HG02623 (cell line): ENCODE measurements around the gene KANK3.

Experiments
- ATAC-seq: cut with Tn5 transposase; IDR thresholded peaks from one replicate; pipeline ENCODE4 v1.9.1; 2021; ENCODE audit warnings: moderate library complexity; ENCODE audit not compliant: unreplicated experiment

Gene KANK3

DNA sequence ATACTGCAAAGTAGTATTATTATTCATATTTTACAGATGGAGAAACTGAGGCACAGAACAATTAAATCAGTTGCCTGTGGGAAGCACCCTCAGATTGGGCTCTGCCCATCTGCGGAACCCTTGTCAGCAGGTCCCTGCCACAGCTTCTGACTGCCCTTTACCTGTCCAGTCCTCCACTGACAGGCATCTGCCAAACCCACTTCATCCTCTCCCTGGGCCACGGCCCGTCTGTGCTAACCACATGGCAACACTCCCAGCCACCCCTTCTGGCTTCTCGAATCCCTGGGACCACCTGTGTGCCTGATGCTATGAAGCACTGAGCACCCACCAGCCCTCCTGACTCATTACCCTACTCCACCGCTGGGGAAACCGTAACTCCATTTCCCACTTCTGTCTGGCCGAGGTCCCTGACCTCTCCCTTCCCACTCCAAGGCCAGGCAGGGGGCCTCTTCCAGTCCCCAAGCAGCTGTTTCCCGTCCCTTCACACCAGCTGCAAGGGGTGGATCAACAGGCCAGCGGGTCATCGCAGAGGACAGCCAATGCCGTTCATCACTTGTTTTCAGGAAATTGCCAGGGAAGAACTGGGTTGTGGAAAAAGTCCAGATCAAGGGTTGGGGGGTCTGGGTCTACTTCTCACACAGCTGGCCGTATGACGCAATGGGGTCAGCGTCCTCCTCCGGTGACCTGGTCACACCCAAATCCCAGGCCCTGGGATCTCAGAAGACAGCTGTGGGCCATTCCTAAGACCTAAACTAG lies 2.5 kb downstream of the KANK3 start:
- ATAC-seq, result no peak

DNA sequence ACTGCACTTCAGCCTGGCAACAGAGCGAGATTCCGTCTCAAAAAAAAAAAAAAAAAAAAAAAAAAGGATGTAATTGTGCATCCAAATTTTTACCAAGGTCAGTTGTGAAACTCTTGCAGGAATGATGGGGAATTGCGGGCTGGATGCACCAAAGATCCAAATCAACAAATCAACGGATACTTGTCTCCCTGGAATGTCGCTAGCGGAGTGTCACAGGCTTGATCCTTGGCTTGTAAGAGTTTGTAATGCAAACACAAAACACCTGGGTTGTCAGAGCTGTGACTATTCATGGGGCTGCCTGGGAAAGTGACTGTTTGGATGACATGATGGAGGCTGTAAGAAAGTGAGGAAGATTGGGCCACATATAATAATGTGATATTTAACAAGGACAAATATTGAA lies 4.2 kb downstream of the KANK3 start:
- ATAC-seq, result no peak

DNA sequence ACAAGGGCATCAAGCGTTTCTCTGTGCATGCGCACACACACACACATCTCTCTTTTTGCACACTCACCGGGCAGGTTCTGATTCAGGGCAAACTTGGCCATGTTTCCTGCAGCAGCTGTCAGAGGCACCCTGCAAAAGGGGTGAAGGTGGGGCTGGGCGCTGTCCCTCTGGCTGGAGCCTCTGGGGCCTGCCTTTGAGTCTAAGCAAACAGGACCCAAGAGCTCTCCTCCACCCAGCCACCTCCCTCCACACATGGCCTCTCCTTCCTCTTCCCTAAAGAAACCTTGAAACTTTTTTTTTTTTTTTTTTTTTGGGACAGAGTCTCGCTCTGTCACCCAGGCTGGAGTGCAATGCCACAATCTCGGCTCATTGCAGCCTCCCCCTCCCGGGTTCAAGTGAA lies 5.3 kb downstream of the KANK3 start:
- no peak for ATAC-seq

DNA sequence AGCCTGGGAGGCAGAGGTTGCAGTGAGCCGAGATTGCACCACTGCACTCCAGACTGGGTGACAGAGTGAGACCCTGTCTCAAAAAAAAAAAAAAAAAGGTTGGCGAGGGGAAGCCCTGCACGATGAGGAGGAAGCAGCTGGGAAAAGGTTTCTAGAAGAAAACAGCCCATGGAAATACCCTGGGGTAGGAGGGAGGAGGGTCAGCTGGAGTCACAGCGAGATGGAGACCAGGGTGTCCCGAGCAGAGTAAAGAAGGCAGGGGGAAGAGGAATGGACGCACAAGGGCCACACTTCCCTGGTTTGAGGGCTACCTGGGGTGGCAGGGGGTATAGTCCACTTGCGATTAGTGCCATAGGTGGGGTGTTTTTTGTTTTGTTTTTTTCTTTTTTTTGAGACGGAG lies 6.4 kb downstream of the KANK3 start:
- no peak for ATAC-seq

DNA sequence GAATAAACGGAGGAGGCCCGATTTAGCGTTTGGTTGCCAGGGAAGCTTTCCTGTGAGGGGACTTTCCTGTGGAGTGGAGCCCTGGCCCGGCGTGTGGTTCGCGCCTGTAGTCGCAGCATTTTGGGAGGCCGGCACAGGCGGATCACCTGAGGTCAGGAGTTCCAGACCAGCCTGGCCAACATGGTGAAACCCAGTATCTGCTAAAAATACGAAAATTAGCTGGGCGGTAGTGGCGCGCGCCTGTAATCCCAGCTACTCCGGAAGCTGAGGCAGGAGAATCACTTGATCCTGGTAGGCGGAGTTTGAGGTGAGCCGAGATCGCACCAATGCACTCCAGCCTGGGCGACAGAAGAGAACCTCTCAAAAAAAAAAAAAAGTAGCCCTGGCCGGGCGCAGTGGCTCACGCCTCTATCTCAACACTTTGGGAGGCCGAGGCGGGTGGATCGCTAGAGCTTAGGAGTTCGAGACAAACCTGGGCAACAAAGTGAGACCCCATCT lies 6.9 kb downstream of the KANK3 start:
- no peak for ATAC-seq

DNA sequence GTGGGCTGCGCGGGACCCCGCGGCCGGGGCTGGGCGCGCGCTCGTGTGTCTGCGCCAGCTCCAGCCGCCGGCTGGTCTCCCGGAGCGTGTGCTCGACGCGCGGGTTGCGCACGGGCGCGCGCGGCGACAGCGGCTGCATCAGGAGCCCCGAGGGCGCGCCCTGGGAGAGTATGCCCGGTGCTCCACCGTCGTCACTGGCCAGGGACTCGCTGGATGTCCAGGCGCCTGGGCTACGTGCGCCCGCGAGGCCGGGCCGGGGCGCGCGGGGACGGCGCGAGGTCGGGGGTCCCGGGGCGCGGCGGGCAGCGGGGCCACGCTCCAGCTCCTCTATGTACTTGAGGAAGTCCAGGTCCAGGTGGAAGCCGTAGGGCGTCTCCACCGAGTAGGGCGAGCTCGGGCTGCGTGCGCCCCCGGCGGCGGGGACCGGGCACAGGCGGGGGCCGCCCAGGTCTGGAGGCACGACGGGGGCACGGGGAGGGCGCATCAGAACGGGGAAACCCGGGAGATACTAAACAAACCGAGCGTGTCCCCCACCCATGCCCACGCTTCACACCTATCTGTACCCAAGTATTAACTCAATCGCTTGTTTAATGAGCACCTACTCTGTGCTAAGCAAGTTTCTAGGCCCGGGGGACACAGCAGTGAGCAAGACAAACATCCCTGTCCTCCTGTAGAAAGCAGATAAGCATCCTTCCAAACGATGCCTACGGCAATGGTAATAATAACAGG lies 7.6 kb downstream of the KANK3 start:
- no peak for ATAC-seq

DNA sequence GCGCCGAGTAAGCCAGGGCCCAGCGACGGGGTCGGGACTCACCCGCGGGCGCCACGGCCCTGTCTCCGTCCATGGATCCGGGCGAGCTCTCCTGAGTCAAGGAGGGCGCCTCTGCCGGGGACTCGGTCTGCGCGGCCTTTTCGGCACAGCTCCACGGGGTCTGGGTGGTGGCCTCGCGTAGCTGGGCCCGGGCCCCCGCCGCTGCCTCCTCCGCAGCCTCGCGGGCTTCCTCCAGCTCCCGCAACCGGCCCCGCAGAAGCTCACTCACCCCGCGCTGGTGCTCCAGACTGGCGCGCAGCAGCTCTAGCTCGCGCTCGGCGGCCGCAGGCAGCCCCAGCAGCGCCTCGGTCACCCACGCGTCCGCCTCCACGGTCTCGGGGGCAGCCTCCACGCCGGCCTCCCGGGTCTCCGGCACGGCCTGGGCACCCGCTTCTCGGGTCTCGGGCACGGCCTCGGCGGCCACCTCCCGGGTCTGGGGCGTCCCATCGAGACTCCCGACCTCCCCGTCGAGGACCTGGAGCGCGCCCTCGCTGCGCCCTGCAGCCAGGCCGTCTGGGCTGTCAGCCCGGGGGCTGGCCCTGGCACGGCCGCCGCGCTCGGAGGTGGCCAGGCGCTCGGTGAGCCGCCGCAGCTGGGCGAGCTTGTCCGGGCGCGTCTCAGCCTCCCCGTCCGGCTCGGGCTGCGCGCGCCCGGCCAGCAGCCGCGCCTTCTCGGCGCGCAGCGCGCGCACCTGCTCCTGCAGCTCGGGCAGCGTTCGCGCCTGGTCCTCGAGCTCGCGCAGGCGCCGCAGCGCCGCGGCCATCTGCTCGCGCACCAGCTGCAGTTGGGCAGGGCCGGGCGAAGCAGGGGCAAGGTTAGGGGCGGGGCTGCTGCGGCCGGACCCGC lies 8.4 kb downstream of the KANK3 start:
- ATAC-seq, result no peak

DNA sequence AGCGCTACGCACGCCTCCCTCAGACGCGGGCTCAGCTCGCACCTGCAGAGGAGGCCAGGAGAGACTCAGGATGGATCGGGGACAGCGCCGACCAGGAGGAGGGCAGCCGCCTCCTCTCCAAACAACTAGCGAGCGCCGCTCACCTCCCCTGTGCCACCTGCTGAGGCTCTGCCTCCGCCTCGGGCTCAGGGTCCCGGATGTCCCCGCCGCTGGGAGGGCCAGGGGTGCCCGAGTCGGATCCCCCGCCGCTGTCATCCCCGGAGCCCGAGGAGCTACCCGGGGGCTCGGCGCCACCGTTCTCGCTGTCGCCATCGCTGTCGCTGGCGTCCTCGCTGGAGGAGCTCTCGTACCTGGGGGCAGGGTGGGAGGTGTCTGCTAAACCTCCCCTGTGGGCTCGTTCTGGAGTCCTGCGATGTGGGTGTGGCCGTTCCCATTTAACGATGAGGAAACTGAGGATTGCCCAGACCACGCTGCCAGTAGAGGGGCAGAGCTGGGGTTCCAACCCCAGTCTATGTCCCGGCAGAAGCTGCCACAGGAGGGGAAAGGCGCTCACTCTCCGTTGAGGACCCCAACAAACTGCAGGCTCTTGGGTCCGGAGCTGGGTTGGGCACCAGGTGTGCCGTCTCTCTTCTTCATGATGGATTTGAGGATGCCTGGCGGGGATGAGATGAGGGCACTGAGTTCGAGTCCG lies 9.2 kb downstream of the KANK3 start:
- ATAC-seq, result no peak

DNA sequence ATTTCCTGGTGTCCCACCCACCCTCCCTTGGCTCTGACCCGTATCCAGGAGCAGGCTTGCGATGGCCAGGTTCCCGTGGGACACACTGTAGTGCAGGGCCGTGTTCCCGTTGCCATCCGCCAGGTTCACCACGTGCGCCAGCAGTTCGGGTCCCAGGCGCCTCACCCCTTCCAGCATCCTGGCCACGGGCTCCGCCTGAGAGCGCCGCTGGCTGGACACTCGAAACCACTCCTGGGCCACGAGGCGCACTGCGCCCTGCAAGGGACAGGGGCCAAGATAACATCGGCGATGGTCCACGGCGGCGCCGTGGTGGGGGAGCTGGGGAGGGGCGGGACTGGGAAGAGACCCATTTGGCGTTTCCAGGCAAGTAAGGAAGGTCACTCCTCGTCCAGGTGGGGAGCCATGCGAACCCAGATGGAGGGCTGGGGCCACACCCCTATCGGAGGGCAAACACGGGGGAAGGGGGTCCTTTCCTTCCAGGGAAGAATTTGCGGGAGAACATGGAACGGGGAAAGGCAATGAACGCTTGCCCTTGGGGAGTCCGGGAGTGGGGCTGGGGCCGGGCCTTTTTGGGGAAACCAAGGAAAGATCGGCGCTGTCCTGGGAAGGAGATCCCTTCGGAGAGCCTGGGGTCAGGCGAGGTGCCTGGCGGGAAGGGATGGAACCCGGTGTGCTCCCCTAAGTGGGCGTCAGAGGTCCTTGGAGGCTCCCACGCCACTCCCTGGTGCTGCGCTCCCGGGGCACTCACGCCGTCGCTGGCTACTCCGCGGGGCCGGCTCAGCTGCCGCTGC lies 9.9 kb downstream of the KANK3 start:
- ATAC-seq, result no peak

DNA sequence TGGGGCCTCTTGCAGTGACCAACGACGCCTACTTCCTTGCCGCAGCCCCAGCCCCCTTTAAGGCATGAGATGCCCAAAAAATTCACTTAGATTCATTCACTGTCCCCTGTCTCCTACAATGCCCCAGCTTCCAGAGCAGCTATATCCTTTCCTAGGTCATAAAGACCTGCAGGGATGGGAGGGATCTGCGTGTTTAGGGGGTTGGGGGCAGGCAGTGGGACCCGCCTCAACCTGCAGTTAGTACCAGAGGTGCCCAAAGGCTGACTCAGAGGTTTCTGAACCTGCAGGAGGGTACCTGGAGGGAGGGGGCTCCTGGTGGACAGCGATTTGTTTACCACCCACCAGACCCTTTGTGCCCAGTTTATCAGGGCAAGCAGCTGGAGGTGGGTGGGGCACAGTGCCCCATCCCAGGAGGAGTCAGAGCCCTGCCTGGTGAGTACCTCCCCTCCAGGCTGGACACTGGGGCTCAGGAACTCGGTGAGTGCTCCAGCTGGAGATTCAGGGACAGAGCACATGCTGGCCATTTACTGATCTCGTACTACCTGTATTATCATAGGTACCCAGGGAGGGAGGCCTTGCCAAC lies 11.7 kb downstream of the KANK3 start:
- ATAC-seq, result no peak

DNA sequence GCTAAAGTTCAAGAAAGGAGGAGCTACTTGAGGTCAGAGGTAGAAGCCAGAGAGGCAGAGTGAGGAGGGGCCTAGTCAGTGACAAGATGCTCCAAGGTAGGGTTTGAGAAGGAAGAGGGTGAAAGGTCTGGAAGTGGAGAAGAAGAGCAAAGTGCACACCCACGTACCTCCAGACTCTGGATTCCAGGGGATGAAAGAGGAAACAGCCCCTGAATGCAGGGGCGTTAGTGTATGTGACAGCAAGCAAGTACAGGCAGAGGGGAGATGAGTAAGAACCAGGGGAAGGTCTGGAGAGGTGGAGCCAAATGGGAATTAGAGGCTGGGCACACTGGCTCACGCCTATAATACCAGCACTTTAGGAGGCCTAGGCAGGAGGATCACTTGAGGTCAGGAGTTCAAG lies 13.1 kb downstream of the KANK3 start:
- ATAC-seq, result no peak

DNA sequence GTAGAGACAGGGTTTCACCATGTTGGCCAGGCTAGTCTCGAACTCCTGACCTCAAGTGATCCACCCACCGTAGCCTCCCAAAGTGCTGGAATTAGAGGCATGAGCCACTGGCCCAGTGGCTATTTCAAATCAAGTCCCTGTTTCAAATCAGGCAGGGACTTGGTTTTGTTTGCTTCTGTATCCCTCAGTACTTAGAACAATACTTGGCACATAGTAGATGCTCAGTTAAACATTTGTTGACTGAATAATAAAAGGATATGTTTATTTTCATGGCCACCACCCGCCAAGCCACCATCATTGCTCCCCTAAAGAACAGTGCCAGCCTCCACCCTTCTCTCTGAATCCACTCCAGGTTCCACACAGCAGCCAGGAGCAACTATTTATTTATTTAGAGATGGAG lies 17.6 kb downstream of the KANK3 start:
- ATAC-seq, result no peak

DNA sequence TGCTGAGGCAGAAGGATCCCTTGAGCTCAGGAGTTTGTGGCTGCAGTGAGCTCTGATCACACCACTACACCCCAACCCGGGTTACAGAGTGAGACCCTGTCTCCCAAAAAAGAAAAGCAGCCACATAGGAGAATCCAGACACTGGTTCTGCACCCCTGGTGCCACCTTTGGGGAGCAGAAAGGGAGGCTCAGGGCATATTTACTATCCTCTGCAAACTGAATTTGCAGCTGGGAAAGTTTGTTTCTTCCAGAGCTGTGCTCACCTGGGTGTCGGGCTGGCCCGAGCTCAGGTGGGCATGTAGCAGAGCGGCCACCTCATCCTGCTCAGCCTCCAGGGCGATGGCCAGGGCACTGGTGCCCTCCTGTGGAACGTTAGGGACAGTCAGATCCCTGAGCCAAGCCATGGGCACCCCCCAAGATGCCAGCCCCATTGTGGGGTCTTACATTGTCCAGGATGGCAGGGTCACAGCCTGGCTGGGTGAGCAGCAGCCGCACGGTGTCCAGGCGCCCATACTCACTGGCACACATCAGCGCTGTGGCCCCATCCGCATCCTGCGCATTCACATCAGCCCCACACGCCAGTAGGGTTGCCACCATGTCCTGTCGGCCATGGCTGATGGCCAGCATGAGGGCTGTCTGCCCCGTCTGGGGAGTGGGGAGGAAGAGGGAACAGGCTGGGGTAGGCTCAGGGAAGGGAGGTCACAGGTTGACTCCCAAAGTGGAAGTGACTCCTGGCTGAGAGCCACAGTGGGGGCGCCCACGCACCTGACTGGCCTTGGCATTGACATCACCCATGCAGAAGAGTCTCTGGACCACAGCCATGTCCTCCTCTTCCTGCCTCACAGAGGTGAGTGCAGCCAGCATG lies 18.6 kb downstream of the KANK3 start:
- ATAC-seq, result no peak

DNA sequence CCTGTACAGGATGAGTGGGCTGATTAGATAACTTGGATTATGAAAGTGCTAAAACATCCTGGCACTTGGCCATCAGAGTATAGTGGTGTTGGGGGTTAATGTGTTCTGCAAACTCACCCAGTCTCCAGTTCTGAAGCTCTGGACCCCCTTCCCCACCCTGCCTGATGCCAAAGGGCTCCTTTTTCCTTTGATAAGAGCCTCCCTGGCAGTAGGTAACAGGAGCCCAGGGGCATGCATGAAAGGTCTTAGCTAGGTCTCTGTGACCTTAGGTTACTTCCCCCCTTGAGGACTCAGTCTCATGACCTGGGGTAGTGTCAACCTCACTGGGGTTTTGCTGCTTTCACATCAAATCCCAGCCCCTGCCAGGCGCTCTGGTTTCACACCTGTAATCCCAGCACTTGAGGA lies 19.3 kb downstream of the KANK3 start:
- ATAC-seq, result no peak

DNA sequence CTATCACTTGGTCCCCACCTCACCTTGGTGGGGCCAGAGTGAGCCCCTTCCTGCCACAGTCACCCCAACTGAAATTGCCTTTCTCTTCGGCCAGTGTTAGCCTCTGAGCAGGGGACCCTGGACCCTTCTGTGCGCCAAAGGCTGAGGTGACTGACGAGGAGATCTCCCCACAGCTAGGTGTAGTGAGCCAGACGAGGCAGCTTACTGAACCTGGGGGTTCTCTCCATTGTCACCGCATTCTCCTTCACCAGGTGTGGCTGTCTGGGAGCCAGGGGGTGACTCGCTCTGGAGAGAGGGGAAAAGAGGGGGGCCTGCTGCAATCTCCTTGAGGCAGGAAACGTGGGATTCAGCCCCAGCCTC lies 20.4 kb downstream of the KANK3 start:
- ATAC-seq, result no peak

DNA sequence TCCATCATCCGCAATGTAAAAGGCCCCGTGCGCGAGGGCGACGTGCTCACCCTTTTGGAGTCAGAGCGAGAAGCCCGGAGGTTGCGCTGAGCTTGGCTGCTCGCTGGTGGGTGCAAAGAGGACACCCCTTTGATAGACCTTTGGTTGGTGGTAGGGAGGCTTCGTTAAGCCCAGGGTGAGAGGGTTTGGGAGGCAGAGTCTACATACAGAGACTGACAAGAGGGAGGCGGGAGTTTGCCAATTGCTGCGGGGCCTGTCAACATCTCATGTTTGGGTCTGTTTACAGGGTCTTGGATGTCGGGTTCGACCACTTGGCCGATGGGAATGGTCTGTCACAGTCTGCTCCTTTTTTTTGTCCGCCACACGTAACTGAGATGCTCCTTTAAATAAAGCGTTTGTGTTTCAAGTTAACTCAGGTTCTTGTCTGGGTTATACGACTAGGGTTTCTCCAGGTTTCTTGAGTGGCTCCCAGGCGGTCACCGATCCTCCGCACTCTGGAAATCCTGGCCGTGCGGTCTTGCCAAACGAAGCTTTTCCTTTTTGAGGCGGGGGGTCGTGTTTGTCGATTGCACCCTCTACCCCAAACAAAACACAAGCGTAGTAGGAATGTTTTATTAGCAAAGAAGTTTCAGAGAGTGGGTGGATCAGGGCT lies 20.9 kb downstream of the KANK3 start:
- no peak for ATAC-seq

DNA sequence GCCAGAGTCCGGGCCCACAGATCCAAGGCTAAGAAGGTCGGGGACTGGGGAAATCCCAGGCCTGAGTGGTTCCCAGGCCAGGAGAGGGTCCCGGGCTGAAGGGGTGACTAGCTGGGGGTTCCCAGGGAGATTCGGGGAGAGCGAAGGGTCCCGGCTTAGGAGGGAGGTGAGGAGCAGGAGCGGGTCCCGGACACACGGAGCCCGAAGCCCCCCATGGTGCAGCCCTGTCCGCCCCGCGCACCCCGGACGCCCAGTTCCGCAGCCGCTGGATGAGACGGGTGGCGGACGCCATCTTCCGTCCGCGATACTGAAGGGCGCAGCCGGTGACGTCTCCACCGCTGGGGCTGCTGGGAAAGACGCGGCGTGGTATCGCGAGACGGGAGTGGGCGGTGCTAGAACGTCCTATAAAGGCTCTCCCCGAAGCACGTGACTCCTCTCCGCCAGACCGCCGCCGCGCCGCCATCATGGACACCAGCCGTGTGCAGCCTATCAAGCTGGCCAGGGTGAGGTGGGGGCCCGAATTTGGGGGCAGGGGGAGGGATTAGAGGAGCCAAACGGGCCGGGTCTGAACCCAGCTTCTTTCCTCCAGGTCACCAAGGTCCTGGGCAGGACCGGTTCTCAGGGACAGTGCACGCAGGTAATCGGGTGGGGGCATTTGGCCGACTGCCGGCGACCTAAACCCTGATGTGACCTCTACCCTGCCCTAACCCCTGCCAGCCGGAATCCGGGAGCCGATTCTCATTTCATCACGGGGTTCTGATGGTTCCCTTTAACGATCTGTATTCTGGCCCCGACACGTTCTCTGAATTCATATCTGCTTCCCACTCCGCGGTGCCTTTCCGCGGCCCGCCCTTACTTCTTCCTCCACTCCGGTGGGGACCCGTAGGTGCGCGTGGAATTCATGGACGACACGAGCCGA lies 21.7 kb downstream of the KANK3 start, which contains the start of the genes NDUFA7 and RPS28:
Gene NDUFA7 (minus strand): TSS at position 309 of the 919 bp plus-strand sequence. CDS start 17 bp downstream, at position 292.
Gene RPS28 (plus strand): TSS at position 430 of the 919 bp plus-strand sequence. CDS start 35 bp downstream, at position 465.
- ATAC-seq, result peak; percentile 78
